ENCODE results near the gene NTM. TPM values are rescaled to one million over a fixed set of nuclear protein-coding genes. Genes with fewer than 3 reads are reported as not detected.

The NTM gene
- total RNA-seq, 3 donors from 2014 or later: 0.66 to 9.0 (median 1.0) TPM

GRCh38 chr11:131441051-131441810 is 70.8 kb downstream of the NTM start:
- Histone ChIP-seq H3K36me3 (no peaks in the 10 kb centered on the region), H3K9me3 (peaks cover 0 to 8% of the 10 kb centered on the region in 2 donors), H3K27ac (no peak overlapping the region), H3K4me1 (no peaks in the 10 kb centered on the region), H3K4me3 (no peak overlapping the region), H3K27me3 (no peaks in the 10 kb centered on the region)
- intact Hi-C loops (cut with DNase I; ENCODE audit: low total_unique reads): no loop called here
- TF ChIP-seq, protein P1, sequence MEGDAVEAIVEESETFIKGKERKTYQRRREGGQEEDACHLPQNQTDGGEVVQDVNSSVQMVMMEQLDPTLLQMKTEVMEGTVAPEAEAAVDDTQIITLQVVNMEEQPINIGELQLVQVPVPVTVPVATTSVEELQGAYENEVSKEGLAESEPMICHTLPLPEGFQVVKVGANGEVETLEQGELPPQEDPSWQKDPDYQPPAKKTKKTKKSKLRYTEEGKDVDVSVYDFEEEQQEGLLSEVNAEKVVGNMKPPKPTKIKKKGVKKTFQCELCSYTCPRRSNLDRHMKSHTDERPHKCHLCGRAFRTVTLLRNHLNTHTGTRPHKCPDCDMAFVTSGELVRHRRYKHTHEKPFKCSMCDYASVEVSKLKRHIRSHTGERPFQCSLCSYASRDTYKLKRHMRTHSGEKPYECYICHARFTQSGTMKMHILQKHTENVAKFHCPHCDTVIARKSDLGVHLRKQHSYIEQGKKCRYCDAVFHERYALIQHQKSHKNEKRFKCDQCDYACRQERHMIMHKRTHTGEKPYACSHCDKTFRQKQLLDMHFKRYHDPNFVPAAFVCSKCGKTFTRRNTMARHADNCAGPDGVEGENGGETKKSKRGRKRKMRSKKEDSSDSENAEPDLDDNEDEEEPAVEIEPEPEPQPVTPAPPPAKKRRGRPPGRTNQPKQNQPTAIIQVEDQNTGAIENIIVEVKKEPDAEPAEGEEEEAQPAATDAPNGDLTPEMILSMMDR (IDR thresholded peaks at IDR 0.05): no peak
- TF ChIP-seq POLR2AphosphoS5 (IDR thresholded peaks at IDR 0.05) (no peak), POLR2A (IDR thresholded peaks at IDR 0.05) (no peak)
- no peak for DNase-seq (ENCODE audit: low spot score in 2 of 2)

- no peaks in the 10 kb centered on the region for H3K9me3 ChIP-seq
- TF ChIP-seq POLR2A (IDR thresholded peaks at IDR 0.05) (no peak), POLR2AphosphoS5 (IDR thresholded peaks at IDR 0.05) (no peak)
- TF ChIP-seq, protein P1 (IDR thresholded peaks at IDR 0.05): no peak
- no peak overlapping the region for H3K27ac ChIP-seq
- peaks cover 0 to 5% of the 10 kb centered on the region in 2 donors for H3K27me3 ChIP-seq
- no peak overlapping the region for H3K4me3 ChIP-seq
- intact Hi-C loops (cut with DNase I; ENCODE audit: low total_unique reads): no loop called here
- DNase-seq (ENCODE audit: low spot score in 2 of 2): no peak
- no peaks in the 10 kb centered on the region for H3K4me1 ChIP-seq
- H3K36me3 ChIP-seq: no peaks in the 10 kb centered on the region
Measured at GRCh38 chr11:131446590-131447275, 76.3 kb downstream of the NTM start.

- no peak overlapping the region for H3K4me3 ChIP-seq
- no peaks in the 10 kb centered on the region for H3K9me3 ChIP-seq
- intact Hi-C loops (cut with DNase I; ENCODE audit: low total_unique reads): no loop called here
- no peak overlapping the region for H3K27ac ChIP-seq
- no peak for DNase-seq (ENCODE audit: low spot score in 2 of 2)
- peaks cover 0 to 6% of the 10 kb centered on the region in 2 donors for H3K27me3 ChIP-seq
- TF ChIP-seq POLR2A (IDR thresholded peaks at IDR 0.05): no peak
- no peak for TF ChIP-seq POLR2AphosphoS5 (IDR thresholded peaks at IDR 0.05)
- TF ChIP-seq, protein P1 (IDR thresholded peaks at IDR 0.05): no peak
- H3K4me1 ChIP-seq: no peaks in the 10 kb centered on the region
- no peaks in the 10 kb centered on the region for H3K36me3 ChIP-seq
Measured at GRCh38 chr11:131447277-131447815, 76.9 kb downstream of the NTM start.

DNA sequence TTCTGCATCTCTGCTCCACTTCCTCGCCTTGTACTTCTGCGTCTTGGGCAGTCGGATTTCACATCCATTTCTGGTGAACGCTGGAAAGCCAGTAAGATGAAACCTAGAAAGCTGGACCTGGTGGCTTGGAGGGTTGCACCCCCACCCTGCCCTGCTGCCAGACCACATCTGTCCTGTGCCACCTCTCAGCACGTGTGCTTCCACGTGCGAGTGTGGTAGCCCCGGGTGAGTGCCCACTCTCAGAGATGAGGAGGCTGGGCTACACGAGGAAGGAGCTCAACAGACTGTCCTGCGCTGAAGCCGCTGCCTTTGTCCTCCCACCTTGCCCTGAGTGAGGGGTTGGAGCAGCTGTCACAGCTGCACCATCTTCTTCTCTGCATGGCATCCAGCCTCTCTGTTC is 77.5 kb downstream of the NTM start:
- Histone ChIP-seq H3K4me3 (no peak overlapping the region), H3K36me3 (no peaks in the 10 kb centered on the region), H3K4me1 (no peaks in the 10 kb centered on the region), H3K27ac (no peak overlapping the region), H3K9me3 (no peaks in the 10 kb centered on the region), H3K27me3 (peaks cover 0 to 6% of the 10 kb centered on the region in 2 donors)
- intact Hi-C loops (cut with DNase I; ENCODE audit: low total_unique reads): no loop called here
- DNase-seq (ENCODE audit: low spot score in 2 of 2): no peak
- TF ChIP-seq POLR2A (IDR thresholded peaks at IDR 0.05) (no peak), POLR2AphosphoS5 (IDR thresholded peaks at IDR 0.05) (no peak)
- TF ChIP-seq, protein P1 (IDR thresholded peaks at IDR 0.05): no peak

All from breast epithelium (tissue), 4 donors.